Keratinocyte (primary cell): ENCODE data around the gene NADK2. TPM values are rescaled to one million over a fixed set of nuclear protein-coding genes. Genes with fewer than 3 reads are reported as not detected.

Experiments used
- DNase-seq: peaks from one replicate; pipeline ENCODE4 v3.0.0-alpha.2; 2011; ENCODE audit warnings: low read depth, missing footprints, low spot score
- FAIRE-seq: peaks from 2 replicates; lab custom pipeline; 2011; peaks lifted over from hg19 to GRCh38; lab: Jason Lieb, UNC
- H2AFZ ChIP-seq: 2 replicates; pipeline ENCODE4 v1.6.0; 2012; ENCODE audit warnings: low read length, control low read depth, inconsistent platforms; ENCODE audit not compliant: control insufficient read depth
- H3K27ac ChIP-seq: 2 replicates; pipeline ENCODE4 v1.5.1; 2011; ENCODE audit warnings: low read length; ENCODE audit not compliant: control insufficient read depth, insufficient read depth
- H3K27me3 ChIP-seq: 3 replicates; pipeline ENCODE4 v1.6.0; 2011; ENCODE audit warnings: low read length; ENCODE audit not compliant: control insufficient read depth, insufficient read depth; ENCODE audit errors: extremely low read depth
- H3K36me3 ChIP-seq, 2 experiments: 2 replicates in 1 of 2; 3 replicates in 1 of 2; pipeline ENCODE4 v1.5.1; 2011; ENCODE audit warnings: low read length in 2 of 2, mild to moderate bottlenecking in 1 of 2; ENCODE audit not compliant: control insufficient read depth in 2 of 2, insufficient read depth in 2 of 2; ENCODE audit errors: extremely low read depth in 1 of 2
- H3K4me1 ChIP-seq: 3 replicates; pipeline ENCODE4 v1.5.1; 2011; ENCODE audit warnings: low read length; ENCODE audit not compliant: control insufficient read depth, insufficient read depth; ENCODE audit errors: extremely low read depth
- H3K4me2 ChIP-seq: 3 replicates; pipeline ENCODE4 v1.6.0; 2011; ENCODE audit warnings: low read depth, low read length; ENCODE audit not compliant: control insufficient read depth, insufficient read depth; ENCODE audit errors: extremely low read depth
- H3K4me3 ChIP-seq, 3 experiments: fragments of 200-600 bp in 1 of 3; sonication (generic) in 1 of 3; 2 replicates in 2 of 3; 3 replicates in 1 of 3; pipeline ENCODE4 v1.5.1; 2011 to 2016; ENCODE audit warnings: low read length in 3 of 3, mild to moderate bottlenecking in 3 of 3, control low read depth in 2 of 3, inconsistent platforms in 1 of 3, low read depth in 1 of 3, mixed read lengths in 1 of 3, mixed run types in 1 of 3, moderate library complexity in 1 of 3; ENCODE audit not compliant: control insufficient read depth in 2 of 3, insufficient read depth in 2 of 3; ENCODE audit errors: extremely low read depth in 1 of 3
- H3K79me2 ChIP-seq: 2 replicates; pipeline ENCODE4 v1.6.0; 2012; ENCODE audit warnings: low read length; ENCODE audit not compliant: control insufficient read depth, insufficient read depth
- H3K9ac ChIP-seq: 3 replicates; pipeline ENCODE4 v1.6.0; 2011; ENCODE audit warnings: low read length; ENCODE audit not compliant: control insufficient read depth, insufficient read depth; ENCODE audit errors: extremely low read depth
- H3K9me1 ChIP-seq: 3 replicates; pipeline ENCODE4 v1.6.0; 2011; ENCODE audit warnings: low read length; ENCODE audit not compliant: control insufficient read depth, insufficient read depth; ENCODE audit errors: extremely low read depth
- H3K9me3 ChIP-seq: 2 replicates; pipeline ENCODE4 v1.5.1; 2012; ENCODE audit warnings: low read depth, low read length; ENCODE audit not compliant: control insufficient read depth
- H4K20me1 ChIP-seq: 3 replicates; pipeline ENCODE4 v1.6.0; 2011; ENCODE audit warnings: low read length; ENCODE audit not compliant: control insufficient read depth, insufficient read depth; ENCODE audit errors: extremely low read depth
- CTCF ChIP-seq, 3 experiments: IDR thresholded peaks in 1 of 3; conservative IDR thresholded peaks in 1 of 3; optimal IDR thresholded peaks in 1 of 3; 2 replicates in 2 of 3; 3 replicates in 1 of 3; pipeline versions ENCODE3 to v1.5.1; 2011; ENCODE audit warnings: low read length in 3 of 3, mild to moderate bottlenecking in 3 of 3, moderate library complexity in 2 of 3, control low read depth in 1 of 3, inconsistent platforms in 1 of 3; ENCODE audit not compliant: insufficient read depth in 2 of 3; ENCODE audit errors: extremely low read depth in 1 of 3
- EZH2 ChIP-seq: IDR thresholded peaks from one replicate; pipeline ENCODE4 v1.6.1; 2012; ENCODE audit warnings: inconsistent platforms, mild to moderate bottlenecking, low read length, moderate library complexity
- dilution Hi-C: fragments of 300-500 bp; cut with MboI; formaldehyde crosslinking; loops from one replicate; pipeline ENCODE4 v1.7.0; 2020; ENCODE audit warnings: low sequenced_read_pairs; ENCODE audit not compliant: extremely low pct_ligation_motif_present
- polyA plus RNA-seq, 5 experiments: library from polyadenylated mRNA; depleted of rRNA in 3 of 5; stranded (reverse) in 3 of 5; stranded (forward) in 1 of 5; unstranded in 1 of 5; fragments of >200 nt; gene quantifications; 1 replicate in 1 of 5; 2 replicates in 3 of 5; 3 replicates in 1 of 5; pipeline versions ENCODE4 v1.2.1 to v1.2.3, GENCODE V29; 2011 to 2012; ENCODE audit warnings: missing spikeins in 2 of 5, low read depth in 1 of 5, low replicate concordance in 1 of 5

NADK2 gene
- polyA plus RNA-seq, 1 donor (not counting 4 experiments of a cell fraction or from before 2014, with no cell fraction given) = 15.4 TPM

- Histone ChIP-seq H3K4me1 (peaks cover 29% of the 10 kb centered on the region), H3K9me3 (no peaks in the 10 kb centered on the region), H3K9me1 (no peaks in the 10 kb centered on the region), H2AFZ (peak overlapping the region; percentile 91), H3K27me3 (no peaks in the 10 kb centered on the region), H3K4me2 (peak overlapping the region; percentile 95), H3K27ac (peak overlapping the region; percentile 63), H3K79me2 (peaks cover 33% of the 10 kb centered on the region), H4K20me1 (no peaks in the 10 kb centered on the region), H3K4me3 (peak overlapping the region; percentile 72 to 95 (median 91)), H3K36me3 (peaks cover 0 to 3% of the 10 kb centered on the region in 2 experiments), H3K9ac (peak overlapping the region; percentile 78)
- no peak for DNase-seq
- dilution Hi-C loops = no loop called here
- TF ChIP-seq EZH2 (no peak), CTCF (optimal IDR thresholded peaks at IDR 0.05 in 1 of 3, IDR thresholded peaks at IDR 0.05 in 1 of 3, conservative IDR thresholded peaks at IDR 0.05 in 1 of 3; ENCODE audit: extremely low read depth in 1 of 3, insufficient read depth in 2 of 3, low read length in 3 of 3) (no peak)
- FAIRE-seq = no peak
Observed at GRCh38 chr5:36152324-36153297, 89.1 kb downstream of the NADK2 start.

GRCh38 chr5:36151434-36152323 lies 90.0 kb downstream of the NADK2 start, which contains the start of the genes LMBRD2 and SKP2:
Gene LMBRD2, minus strand, starts transcription at chr5:36151887. Its CDS starts 8,538 bp downstream, at chr5:36143349.
Gene SKP2, plus strand, starts transcription at chr5:36152111. Its CDS starts 152 bp downstream, at chr5:36152263.
- Histone ChIP-seq H3K4me1 (peaks cover 20% of the 10 kb centered on the region), H3K9ac (peak within 1 kb of the TSS; percentile 78), H3K27ac (peak within 1 kb of the TSS; percentile 63), H3K79me2 (peaks cover 33% of the 10 kb centered on the region), H3K9me3 (no peaks in the 10 kb centered on the region), H3K4me2 (peak within 1 kb of the TSS; percentile 95), H4K20me1 (no peaks in the 10 kb centered on the region), H3K36me3 (peaks cover 0 to 3% of the 10 kb centered on the region in 2 experiments), H3K9me1 (no peaks in the 10 kb centered on the region), H3K27me3 (no peaks in the 10 kb centered on the region), H3K4me3 (peak within 1 kb of the TSS; percentile 72 to 95 (median 91)), H2AFZ (peak within 1 kb of the TSS; percentile 96)
- TF ChIP-seq CTCF (optimal IDR thresholded peaks at IDR 0.05 in 1 of 3, IDR thresholded peaks at IDR 0.05 in 1 of 3, conservative IDR thresholded peaks at IDR 0.05 in 1 of 3; ENCODE audit: extremely low read depth in 1 of 3, insufficient read depth in 2 of 3, low read length in 3 of 3) = no peak
- no peak for TF ChIP-seq EZH2
- dilution Hi-C loops = no loop called here
- FAIRE-seq = peak; percentile 52
- peak; percentile 57 for DNase-seq
